ENCODE results near the gene STK33. TPM values are rescaled to one million over a fixed set of nuclear protein-coding genes. Genes with fewer than 3 reads are reported as not detected.

The STK33 gene
- total and polyA plus RNA-seq, 2 of the 13 experiments (the other 11 are each of a cell fraction or from before 2014, with no cell fraction given): 2.7 to 12.6 TPM

DNA sequence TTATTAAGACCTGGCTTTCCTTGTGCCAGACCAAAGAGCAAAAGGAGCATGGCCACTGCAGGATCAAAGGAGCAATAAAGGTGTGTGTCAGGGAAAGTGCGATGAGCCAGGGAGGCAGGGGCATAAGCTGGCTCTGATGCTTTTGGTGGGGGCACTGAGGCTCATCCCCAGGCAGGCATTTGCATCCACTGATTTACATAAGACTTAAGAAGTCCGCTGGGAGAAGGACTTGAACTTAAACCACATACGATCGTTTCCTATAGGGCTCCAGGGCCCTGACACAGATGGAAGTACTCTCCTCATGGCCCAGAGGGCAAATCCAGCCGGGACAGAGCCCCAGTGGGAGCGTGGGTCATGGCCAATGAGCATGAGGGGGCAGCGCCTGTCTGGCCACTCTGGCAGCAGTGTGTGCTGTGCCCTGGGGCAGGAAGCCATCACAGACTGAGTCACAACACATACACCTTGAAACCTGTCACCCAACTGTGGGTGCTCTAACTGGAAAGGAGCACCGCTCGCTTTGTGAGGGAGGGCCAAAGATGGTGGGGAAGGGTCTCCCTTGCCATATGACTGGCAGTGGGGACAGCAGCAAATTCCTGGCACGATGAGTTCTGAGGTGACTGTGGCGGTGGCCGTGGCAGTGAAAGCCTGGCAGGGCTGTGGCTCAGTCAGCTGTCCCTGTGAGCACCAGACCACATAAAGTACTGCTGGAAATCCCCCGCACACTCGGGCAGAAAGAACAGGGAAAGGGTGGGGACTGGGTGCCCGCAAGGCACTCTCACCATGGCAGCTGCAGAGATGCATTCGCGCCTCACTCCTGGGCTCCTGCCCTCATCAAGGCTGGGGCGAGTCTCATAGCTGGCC lies 251.0 kb downstream of the STK33 start:
- Histone ChIP-seq H3K27ac (ENCODE audit: extremely low read length, insufficient read depth, low read length) (no peak overlapping the region), H3K27me3 (ENCODE audit: control insufficient read depth in 1 of 2, insufficient read depth in 2 of 2, low read length in 2 of 2) (peaks cover 0 to 13% of the 10 kb centered on the region in 2 experiments; a peak in 2 of 5 replicates), H3K79me2 (ENCODE audit: insufficient read depth, low read length) (no peaks in the 10 kb centered on the region), H3K4me2 (ENCODE audit: low read depth, low read length) (no peak overlapping the region), H2AFZ (ENCODE audit: low read length) (no peak overlapping the region), H3K36me3 (replicated peaks in 1 of 2; ENCODE audit: control insufficient read depth in 1 of 2, insufficient read depth in 2 of 2, low read length in 2 of 2) (no peaks in the 10 kb centered on the region), H3K4me3 (replicated peaks in 1 of 3; ENCODE audit: insufficient read depth in 1 of 3, low read depth in 2 of 3, low read length in 3 of 3) (no peak overlapping the region), H4K20me1 (ENCODE audit: insufficient read depth, low read length) (no peaks in the 10 kb centered on the region; the same call in 1 of the 2 replicates), H3K9me3 (ENCODE audit: low read length) (no peaks in the 10 kb centered on the region), H3K9ac (ENCODE audit: insufficient read depth, low read depth, low read length) (no peak overlapping the region), H3K4me1 (ENCODE audit: insufficient read depth, low read length) (0 out of 2 replicates have a peak, but pooled peaks cover 7% of the 10 kb centered on the region)
- no peak for DNase-seq (ENCODE audit: low spot score)
- ChIA-PET POLR2A (no interaction called here), CTCF (ENCODE audit: low intra/inter-chr PET ratio, low total read pairs) (no interaction called here)
- intact Hi-C loops (cut with micrococcal nuclease; ENCODE audit: unreplicated experiment): no loop called here
- no peak for FAIRE-seq
- no peak for TF ChIP-seq ZBTB43 (CRISPR knock-in tag; conservative IDR thresholded peaks at IDR 0.05)
- TF ChIP-seq, protein P1, sequence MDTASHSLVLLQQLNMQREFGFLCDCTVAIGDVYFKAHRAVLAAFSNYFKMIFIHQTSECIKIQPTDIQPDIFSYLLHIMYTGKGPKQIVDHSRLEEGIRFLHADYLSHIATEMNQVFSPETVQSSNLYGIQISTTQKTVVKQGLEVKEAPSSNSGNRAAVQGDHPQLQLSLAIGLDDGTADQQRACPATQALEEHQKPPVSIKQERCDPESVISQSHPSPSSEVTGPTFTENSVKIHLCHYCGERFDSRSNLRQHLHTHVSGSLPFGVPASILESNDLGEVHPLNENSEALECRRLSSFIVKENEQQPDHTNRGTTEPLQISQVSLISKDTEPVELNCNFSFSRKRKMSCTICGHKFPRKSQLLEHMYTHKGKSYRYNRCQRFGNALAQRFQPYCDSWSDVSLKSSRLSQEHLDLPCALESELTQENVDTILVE (CRISPR knock-in tag; IDR thresholded peaks at IDR 0.05): no peak
- TF ChIP-seq ATAD3A (CRISPR knock-in tag; IDR thresholded peaks at IDR 0.05): no peak
- TF ChIP-seq HDAC6 (IDR thresholded peaks at IDR 0.05; ENCODE audit: low read depth, low read length): no peak
- TF ChIP-seq, protein P2, sequence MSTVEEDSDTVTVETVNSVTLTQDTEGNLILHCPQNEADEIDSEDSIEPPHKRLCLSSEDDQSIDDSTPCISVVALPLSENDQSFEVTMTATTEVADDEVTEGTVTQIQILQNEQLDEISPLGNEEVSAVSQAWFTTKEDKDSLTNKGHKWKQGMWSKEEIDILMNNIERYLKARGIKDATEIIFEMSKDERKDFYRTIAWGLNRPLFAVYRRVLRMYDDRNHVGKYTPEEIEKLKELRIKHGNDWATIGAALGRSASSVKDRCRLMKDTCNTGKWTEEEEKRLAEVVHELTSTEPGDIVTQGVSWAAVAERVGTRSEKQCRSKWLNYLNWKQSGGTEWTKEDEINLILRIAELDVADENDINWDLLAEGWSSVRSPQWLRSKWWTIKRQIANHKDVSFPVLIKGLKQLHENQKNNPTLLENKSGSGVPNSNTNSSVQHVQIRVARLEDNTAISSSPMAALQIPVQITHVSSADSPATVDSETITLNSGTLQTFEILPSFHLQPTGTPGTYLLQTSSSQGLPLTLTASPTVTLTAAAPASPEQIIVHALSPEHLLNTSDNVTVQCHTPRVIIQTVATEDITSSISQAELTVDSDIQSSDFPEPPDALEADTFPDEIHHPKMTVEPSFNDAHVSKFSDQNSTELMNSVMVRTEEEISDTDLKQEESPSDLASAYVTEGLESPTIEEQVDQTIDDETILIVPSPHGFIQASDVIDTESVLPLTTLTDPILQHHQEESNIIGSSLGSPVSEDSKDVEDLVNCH (CRISPR knock-in tag; IDR thresholded peaks at IDR 0.05): no peak
- TF ChIP-seq ZNF770 (CRISPR knock-in tag; IDR thresholded peaks at IDR 0.05): no peak
- TF ChIP-seq RARG (CRISPR knock-in tag; IDR thresholded peaks at IDR 0.05; ENCODE audit: low read depth): no peak
- TF ChIP-seq CREB3 (CRISPR knock-in tag; IDR thresholded peaks at IDR 0.05): no peak
- TF ChIP-seq ZNF550 (CRISPR knock-in tag; IDR thresholded peaks at IDR 0.05; ENCODE audit: borderline replicate concordance): no peak
- no peak for TF ChIP-seq MTA1 (CRISPR knock-in tag; IDR thresholded peaks at IDR 0.05; ENCODE audit: borderline replicate concordance)
- TF ChIP-seq ZBTB8A (CRISPR knock-in tag; IDR thresholded peaks at IDR 0.05; ENCODE audit: borderline replicate concordance, low read depth): no peak
- no peak for TF ChIP-seq ISL2 (CRISPR knock-in tag; IDR thresholded peaks at IDR 0.05)
- no peak for TF ChIP-seq RORA (CRISPR knock-in tag; IDR thresholded peaks at IDR 0.05)
- no peak for ATAC-seq
- in situ Hi-C loops (cut with HindIII; ENCODE audit: extremely low pct_ligation_motif_present, low pct_unique_long_range_greater_than_20kb): no loop called here
- BruUV-seq (replicated peaks): no TSS peak
- 47% methylated on average over 6 of the region's 18 CpGs for WGBS (ENCODE audit: low lambda C conversion rate)
